K562 (cell line): ENCODE measurements around the gene TUBA4B. TPM values are rescaled to one million over a fixed set of nuclear protein-coding genes. Genes with fewer than 3 reads are reported as not detected.

Experiments
- CHD4 ChIP-seq: fragments of 200-600 bp; sonication (generic); IDR thresholded peaks from 3 replicates; pipeline ENCODE4 v1.6.1; 2012; ENCODE audit warnings: low read depth, mild to moderate bottlenecking, mixed read lengths, low read length, inconsistent platforms; ENCODE audit not compliant: insufficient read depth, insufficient replicate concordance, poor library complexity, severe bottlenecking
- KLF10 ChIP-seq: fragments of 250-450 bp; sonication (Bioruptor Pico); IDR thresholded peaks from 2 replicates; pipeline ENCODE4 v1.6.1; 2021; ENCODE audit warnings: matching md5 sums
- MAFK ChIP-seq: IDR thresholded peaks from 2 replicates; pipeline ENCODE4 v1.6.1; 2011; ENCODE audit warnings: low read length, improper control_type of control experiment
- NFIC ChIP-seq: fragments of 450-650 bp; IDR thresholded peaks from 2 replicates; pipeline ENCODE4 v1.6.1; 2017; ENCODE audit warnings: mild to moderate bottlenecking, inconsistent platforms
- POLR2A ChIP-seq: fragments of 450-650 bp; conservative IDR thresholded peaks from 2 replicates; pipeline ENCODE4 v1.6.1; 2016
- POLR2AphosphoS2 ChIP-seq: IDR thresholded peaks from 2 replicates; pipeline ENCODE4 v1.6.1; 2012; ENCODE audit warnings: low read length, improper control_type of control experiment
- POLR2AphosphoS5 ChIP-seq: IDR thresholded peaks from 2 replicates; pipeline ENCODE4 v1.6.1; 2011; ENCODE audit warnings: mild to moderate bottlenecking, low read depth, low read length, moderate library complexity; ENCODE audit not compliant: control insufficient read depth, insufficient read depth
- SLC30A9 ChIP-seq: fragments of 250-450 bp; sonication (Bioruptor Pico); IDR thresholded peaks from 2 replicates; pipeline ENCODE4 v1.8.0; 2022; ENCODE audit warnings: mild to moderate bottlenecking, moderate library complexity
- SMC3 ChIP-seq: conservative IDR thresholded peaks from 2 replicates; pipeline ENCODE4 v1.6.1; 2011; ENCODE audit warnings: low read depth, low read length, improper control_type of control experiment; ENCODE audit not compliant: insufficient read depth
- TEAD1 ChIP-seq, 2 experiments: fragments of 450-650 bp in 1 of 2; sonication (generic) in 1 of 2; formaldehyde crosslinking; IDR thresholded peaks; 2 replicates each; pipeline versions ENCODE4 v1.4.0 to v1.8.0; 2020 to 2022; ENCODE audit warnings: mild to moderate bottlenecking in 2 of 2, missing genetic modification reagents in 1 of 2
- TOE1 ChIP-seq, 2 experiments: fragments of 450-650 bp in 1 of 2; sonication (generic) in 1 of 2; formaldehyde crosslinking in 1 of 2; IDR thresholded peaks; 2 replicates each; pipeline versions ENCODE4 v1.7.1 to v1.8.0; 2016 to 2022; ENCODE audit warnings: borderline replicate concordance in 2 of 2, mild to moderate bottlenecking in 2 of 2, antibody characterized with exemption in 1 of 2, inconsistent platforms in 1 of 2, low read depth in 1 of 2, missing genetic modification reagents in 1 of 2, moderate library complexity in 1 of 2
- YBX1 ChIP-seq: fragments of 450-650 bp; IDR thresholded peaks from 2 replicates; pipeline ENCODE4 v1.7.1; 2016; ENCODE audit warnings: mild to moderate bottlenecking
- ZZZ3 ChIP-seq: fragments of 450-650 bp; IDR thresholded peaks from 2 replicates; pipeline ENCODE4 v1.6.1; 2016; ENCODE audit warnings: antibody characterized with exemption, mild to moderate bottlenecking, moderate library complexity
- polyA plus RNA-seq, 8 experiments: library from polyadenylated mRNA; depleted of rRNA in 4 of 8; stranded (reverse) in 5 of 8; unstranded in 3 of 8; fragments of >200 nt; fragmentation: Nextera tagmentation in 2 of 8; fragmentation: Illumina TruSeq in 1 of 8; extraction: Ambion mirVana in 2 of 8; extraction: Trizol in 1 of 8; gene quantifications; 2 replicates each; pipeline versions ENCODE4 v1.2.1 to v1.2.3, GENCODE V29; 2011 to 2014; ENCODE audit warnings: inconsistent platforms in 1 of 8, missing spikeins in 1 of 8
- total RNA-seq, 7 experiments: library from RNA; depleted of rRNA in 6 of 7; stranded (reverse); fragments of >200 nt in 6 of 7; fragmentation: Illumina TruSeq in 2 of 7; extraction: Trizol in 2 of 7; gene quantifications; 2 replicates each; pipeline versions ENCODE4 v1.2.1 to v1.2.3, GENCODE V29; 2011 to 2021; ENCODE audit warnings: low replicate concordance in 1 of 7
- TF ChIP-seq, protein P1 (sequence below): fragments of 450-650 bp; formaldehyde crosslinking; IDR thresholded peaks from 2 replicates; pipeline ENCODE4 v1.4.0; 2020; ENCODE audit warnings: mild to moderate bottlenecking, moderate library complexity
- TF ChIP-seq, protein P2 (sequence below): IDR thresholded peaks from 2 replicates; pipeline ENCODE4 v1.6.1; 2011; ENCODE audit warnings: borderline replicate concordance, low read depth, mild to moderate bottlenecking, moderate library complexity, low read length; ENCODE audit not compliant: insufficient read depth, poor library complexity, severe bottlenecking
- TF ChIP-seq, protein P3 (sequence below): sonication (generic); formaldehyde crosslinking; IDR thresholded peaks from 2 replicates; pipeline ENCODE4 v1.4.0; 2020; ENCODE audit warnings: mild to moderate bottlenecking, missing genetic modification reagents

The TUBA4B gene
- total and polyA plus RNA-seq, 9 of the 15 experiments (the other 6 are each of a cell fraction or from before 2014, with no cell fraction given) = 0.04 TPM; not detected in 8

DNA sequence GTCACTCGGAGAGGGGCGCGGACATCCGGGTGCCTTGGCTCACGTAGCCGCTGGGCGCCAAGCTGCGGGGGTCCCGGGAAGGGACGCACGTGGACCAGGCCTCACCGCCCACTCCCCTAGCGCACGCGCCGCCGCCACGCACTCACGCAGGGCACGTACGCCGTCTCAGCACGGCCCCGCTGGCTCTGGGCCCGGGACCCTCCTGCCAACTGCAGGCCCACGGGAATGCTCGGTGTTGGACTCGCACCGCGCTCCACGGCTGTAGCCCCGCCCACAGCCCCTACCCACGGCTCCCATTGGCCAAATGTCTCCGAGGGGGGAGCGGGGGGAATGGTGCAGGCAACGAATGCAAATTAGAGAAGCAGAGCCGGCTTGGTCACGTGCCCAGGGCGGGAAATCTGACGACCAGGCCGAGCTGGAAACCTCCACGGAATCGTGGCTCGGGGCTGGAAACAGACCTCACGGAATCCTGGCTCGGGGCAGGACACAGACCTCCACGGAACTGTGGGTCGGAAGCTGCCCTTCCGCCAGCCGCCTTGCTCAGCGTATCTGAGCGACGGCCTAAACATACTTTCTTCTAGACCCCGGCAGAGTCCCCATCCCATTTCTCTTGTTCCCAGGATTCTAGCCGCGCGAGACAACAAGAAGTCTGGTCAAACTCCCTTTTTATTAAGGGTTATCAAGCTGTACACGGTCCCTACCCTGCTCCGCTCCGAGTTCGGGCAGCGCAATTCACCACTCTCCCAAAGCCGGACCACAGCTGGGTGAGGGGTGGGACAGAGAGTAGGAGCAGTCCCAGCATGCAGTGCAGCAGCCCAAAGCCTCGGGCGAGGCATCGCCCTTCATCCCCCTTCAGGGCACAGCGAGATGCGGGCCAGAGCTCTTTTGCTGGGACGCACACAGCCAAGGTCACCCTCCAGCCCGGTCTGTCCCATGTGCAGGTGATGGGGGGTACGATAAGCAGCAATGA, 34.0 kb upstream of the TUBA4B start, which contains the start of gene ABCB6 (continued):
- TF ChIP-seq POLR2AphosphoS5 = peak; percentile 73; the same call in 1 of the 2 replicates
- TF ChIP-seq, protein P1, sequence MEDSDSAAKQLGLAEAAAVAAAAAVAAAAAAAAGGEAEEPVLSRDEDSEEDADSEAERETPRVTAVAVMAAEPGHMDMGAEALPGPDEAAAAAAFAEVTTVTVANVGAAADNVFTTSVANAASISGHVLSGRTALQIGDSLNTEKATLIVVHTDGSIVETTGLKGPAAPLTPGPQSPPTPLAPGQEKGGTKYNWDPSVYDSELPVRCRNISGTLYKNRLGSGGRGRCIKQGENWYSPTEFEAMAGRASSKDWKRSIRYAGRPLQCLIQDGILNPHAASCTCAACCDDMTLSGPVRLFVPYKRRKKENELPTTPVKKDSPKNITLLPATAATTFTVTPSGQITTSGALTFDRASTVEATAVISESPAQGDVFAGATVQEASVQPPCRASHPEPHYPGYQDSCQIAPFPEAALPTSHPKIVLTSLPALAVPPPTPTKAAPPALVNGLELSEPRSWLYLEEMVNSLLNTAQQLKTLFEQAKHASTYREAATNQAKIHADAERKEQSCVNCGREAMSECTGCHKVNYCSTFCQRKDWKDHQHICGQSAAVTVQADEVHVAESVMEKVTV = no peak
- TF ChIP-seq CHD4 = no peak
- TF ChIP-seq SMC3 = no peak
- no peak for TF ChIP-seq SLC30A9 (CRISPR knock-in tag)
- TF ChIP-seq, protein P2, sequence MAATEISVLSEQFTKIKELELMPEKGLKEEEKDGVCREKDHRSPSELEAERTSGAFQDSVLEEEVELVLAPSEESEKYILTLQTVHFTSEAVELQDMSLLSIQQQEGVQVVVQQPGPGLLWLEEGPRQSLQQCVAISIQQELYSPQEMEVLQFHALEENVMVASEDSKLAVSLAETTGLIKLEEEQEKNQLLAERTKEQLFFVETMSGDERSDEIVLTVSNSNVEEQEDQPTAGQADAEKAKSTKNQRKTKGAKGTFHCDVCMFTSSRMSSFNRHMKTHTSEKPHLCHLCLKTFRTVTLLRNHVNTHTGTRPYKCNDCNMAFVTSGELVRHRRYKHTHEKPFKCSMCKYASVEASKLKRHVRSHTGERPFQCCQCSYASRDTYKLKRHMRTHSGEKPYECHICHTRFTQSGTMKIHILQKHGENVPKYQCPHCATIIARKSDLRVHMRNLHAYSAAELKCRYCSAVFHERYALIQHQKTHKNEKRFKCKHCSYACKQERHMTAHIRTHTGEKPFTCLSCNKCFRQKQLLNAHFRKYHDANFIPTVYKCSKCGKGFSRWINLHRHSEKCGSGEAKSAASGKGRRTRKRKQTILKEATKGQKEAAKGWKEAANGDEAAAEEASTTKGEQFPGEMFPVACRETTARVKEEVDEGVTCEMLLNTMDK = no peak
- peak; percentile 84 for TF ChIP-seq POLR2A
- TF ChIP-seq TEAD1 (CRISPR knock-in tag; IDR thresholded peaks at IDR 0.05) = peak in 1 of 2 experiments; percentile 74; a peak in 2 of 4 replicates
- TF ChIP-seq POLR2AphosphoS2 = peak; percentile 93
- peak; percentile 95 for TF ChIP-seq TOE1 (IDR thresholded peaks at IDR 0.05; ENCODE audit: borderline replicate concordance)
- TF ChIP-seq TOE1 (CRISPR knock-in tag; IDR thresholded peaks at IDR 0.05; ENCODE audit: borderline replicate concordance, low read depth) = no peak
- TF ChIP-seq ZZZ3 = no peak
- TF ChIP-seq MAFK = no peak
- TF ChIP-seq KLF10 (CRISPR knock-in tag) = no peak
- TF ChIP-seq NFIC = peak; percentile 70
- no peak for TF ChIP-seq YBX1
- TF ChIP-seq, protein P3, sequence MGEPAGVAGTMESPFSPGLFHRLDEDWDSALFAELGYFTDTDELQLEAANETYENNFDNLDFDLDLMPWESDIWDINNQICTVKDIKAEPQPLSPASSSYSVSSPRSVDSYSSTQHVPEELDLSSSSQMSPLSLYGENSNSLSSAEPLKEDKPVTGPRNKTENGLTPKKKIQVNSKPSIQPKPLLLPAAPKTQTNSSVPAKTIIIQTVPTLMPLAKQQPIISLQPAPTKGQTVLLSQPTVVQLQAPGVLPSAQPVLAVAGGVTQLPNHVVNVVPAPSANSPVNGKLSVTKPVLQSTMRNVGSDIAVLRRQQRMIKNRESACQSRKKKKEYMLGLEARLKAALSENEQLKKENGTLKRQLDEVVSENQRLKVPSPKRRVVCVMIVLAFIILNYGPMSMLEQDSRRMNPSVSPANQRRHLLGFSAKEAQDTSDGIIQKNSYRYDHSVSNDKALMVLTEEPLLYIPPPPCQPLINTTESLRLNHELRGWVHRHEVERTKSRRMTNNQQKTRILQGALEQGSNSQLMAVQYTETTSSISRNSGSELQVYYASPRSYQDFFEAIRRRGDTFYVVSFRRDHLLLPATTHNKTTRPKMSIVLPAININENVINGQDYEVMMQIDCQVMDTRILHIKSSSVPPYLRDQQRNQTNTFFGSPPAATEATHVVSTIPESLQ (CRISPR knock-in tag) = 0 out of 2 replicates have a peak, but pooled peaks have one; percentile 83
